ENCODE results near the gene THAP7.
"Not testable (repeated sequence)": the region's sequence is repeated elsewhere in the genome, so short reads cannot be mapped to it uniquely, and the experiment has no call there.

The THAP7 gene

GRCh38 chr22:20978419-20978818, 23.5 kb downstream of the THAP7 start:
- no peak for DNase-seq (ENCODE audit: low read depth)

GRCh38 chr22:20977516-20978170, 24.3 kb downstream of the THAP7 start:
- no peak for DNase-seq (ENCODE audit: low read depth)

DNA sequence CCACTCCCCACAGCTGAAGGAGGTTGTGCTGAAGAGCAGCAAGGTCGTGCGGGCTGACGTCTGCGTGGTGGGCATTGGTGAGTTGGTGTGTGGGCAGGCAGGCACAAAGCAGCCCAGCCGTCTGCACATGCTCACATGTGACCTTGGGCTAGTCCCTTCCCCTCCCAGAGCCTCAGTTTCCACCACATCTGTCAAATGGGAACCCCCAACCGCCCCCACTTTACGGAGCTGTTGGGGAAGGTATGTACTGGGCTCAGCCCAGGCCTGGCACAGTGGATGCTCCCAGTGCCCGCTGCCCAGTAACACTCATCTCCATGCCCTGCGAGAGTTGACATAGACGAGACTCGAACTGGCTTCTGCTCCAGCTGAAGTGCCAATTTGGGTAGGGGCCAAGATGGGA, 24.9 kb downstream of the THAP7 start:
- no peak for DNase-seq (ENCODE audit: low read depth)

- no peak for DNase-seq (ENCODE audit: low read depth)
Observed at GRCh38 chr22:20976291-20976877, 25.5 kb downstream of the THAP7 start.

GRCh38 chr22:20975541-20976290, 26.2 kb downstream of the THAP7 start:
- no peak for DNase-seq (ENCODE audit: low read depth)

DNA sequence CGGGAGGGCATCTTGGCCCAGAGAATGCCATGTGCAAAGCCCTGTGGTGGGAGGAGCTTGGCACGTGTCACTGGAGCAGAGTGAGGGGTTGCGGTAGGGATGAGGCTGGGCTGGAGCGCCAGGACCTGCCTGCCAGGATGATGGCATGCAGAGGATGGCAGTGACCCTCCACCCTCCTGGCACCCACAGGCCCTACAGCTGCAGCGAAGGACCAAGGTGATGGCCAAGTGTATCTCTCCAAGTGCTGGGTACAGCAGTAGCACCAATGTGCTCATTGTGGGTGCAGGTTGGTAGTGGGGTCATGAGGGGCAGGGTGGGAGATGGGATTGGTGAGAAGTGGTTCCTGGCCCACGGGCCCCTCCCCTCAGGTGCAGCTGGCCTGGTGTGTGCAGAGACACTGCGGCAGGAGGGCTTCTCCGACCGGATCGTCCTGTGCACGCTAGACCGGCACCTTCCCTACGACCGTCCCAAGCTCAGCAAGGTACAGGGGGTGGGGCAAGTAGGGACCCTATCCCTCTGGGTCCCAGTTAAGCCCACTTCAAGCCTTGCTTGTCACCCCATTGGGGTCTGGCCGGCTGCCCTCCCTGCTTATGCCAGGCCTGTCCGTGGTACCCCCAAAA, 27.5 kb downstream of the THAP7 start:
- no peak for DNase-seq (ENCODE audit: low read depth)

- DNase-seq (ENCODE audit: low read depth): no peak
Observed at GRCh38 chr22:20973634-20974286, 28.2 kb downstream of the THAP7 start.

GRCh38 chr22:20972933-20973577, 28.9 kb downstream of the THAP7 start:
- no peak for DNase-seq (ENCODE audit: low read depth)

- not testable (repeated sequence) for DNase-seq (ENCODE audit: low read depth)
Observed at GRCh38 chr22:20972014-20972694, 29.8 kb downstream of the THAP7 start.

- DNase-seq (ENCODE audit: low read depth): no peak
Observed at GRCh38 chr22:20970939-20971657, 30.8 kb downstream of the THAP7 start.

- DNase-seq (ENCODE audit: low read depth): no peak
Observed at GRCh38 chr22:20968281-20968977, 33.5 kb downstream of the THAP7 start.

GRCh38 chr22:20967697-20968211, 34.2 kb downstream of the THAP7 start:
- DNase-seq (ENCODE audit: low read depth): no peak

DNA sequence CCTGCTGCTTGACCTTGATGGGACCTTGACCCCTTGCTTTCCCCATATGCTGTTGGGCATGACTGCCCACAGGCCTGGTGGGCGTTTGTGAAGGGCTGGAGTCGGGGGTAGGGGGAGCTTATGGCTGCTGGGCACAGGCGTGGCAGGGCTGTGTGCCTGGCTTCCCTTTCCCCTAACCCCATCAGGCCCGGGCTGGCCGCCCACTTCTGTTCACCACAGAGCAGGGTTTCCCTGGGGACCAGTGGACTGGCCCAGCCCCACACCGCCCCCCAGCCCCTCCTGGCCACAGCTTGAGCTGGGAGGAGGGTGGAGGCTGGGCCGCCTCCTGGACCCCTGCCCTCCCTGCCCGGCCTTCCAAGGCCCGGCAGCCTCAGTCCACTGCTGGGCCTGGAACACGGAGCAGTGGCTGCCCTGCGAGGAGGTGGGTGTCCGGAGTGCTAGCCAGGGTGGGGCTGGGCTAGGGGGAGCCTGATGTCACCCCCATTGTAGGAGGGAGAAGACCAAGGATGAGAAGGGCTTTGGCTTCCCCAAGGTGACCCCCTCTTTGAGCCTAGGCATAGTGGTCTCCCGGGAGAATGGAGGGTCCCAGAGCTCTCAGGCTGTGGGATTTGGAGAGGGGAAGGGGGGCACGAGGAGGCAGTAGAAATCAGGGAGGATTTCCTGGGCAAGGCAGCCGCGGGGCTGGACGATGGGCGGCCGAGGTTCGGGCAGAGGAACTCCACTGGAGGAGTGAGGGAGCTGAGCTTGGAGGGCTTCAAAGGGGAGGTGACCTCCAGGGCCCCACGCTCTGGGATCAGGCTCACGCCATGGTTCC, 34.8 kb downstream of the THAP7 start, which contains the start of gene AIFM3:
Gene AIFM3 (plus strand): TSS at position 373 of the 814 bp plus-strand sequence. CDS start 690 bp downstream, outside the sequence.
- DNase-seq (ENCODE audit: low read depth): no peak

GRCh38 chr22:20965888-20966855, 35.7 kb downstream of the THAP7 start:
- DNase-seq (ENCODE audit: low read depth): no peak

DNA sequence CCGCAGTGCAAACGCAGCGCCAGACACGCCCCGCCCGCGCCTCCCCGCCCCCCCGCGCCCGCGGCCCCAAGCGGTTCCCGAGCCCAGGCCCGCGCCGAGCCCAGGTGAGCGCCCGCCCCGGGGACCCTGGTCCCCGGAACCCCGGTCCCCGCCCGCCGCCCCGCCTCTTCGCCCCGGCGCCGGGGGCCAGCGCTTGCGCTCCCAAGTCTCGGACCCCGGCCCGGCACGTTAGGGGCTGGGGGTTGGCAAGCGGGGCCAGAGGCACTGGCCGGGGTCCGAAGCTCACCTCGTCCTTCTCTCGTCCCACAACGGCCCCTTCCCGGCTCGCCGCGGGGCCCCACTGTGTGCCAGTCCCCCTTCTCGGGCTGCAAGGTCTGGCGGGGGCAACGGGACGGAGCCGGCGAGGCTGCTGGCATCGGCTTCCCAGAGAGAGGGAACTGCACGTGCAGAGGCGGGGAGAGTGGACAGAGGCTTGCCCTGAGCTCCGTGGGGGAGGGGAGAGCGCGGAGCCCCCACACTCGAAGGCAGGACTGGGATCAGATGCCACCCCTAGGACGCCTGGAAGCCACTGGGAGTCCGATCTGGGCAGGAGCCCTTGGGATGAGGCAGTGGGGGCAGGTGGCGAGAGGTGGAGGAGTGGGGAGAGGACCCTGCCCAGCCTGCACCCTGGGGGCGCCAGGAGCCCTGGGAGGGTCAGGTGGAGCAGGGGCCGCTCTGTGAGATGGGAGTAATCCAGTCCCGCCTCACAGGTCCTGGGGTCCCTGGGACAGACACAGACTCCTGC, 36.6 kb downstream of the THAP7 start:
- no peak for DNase-seq (ENCODE audit: low read depth)

GRCh38 chr22:20964799-20965103, 37.2 kb downstream of the THAP7 start:
- no peak for DNase-seq (ENCODE audit: low read depth)

Data from stimulated activated CD8-positive, alpha-beta memory T cell treated with anti-CD3 and anti-CD28 coated beads, Interleukin-4, amount 100 ng/mL, for 24 hours (primary cell).